ENCODE data around the gene AHCYL1.

DNA sequence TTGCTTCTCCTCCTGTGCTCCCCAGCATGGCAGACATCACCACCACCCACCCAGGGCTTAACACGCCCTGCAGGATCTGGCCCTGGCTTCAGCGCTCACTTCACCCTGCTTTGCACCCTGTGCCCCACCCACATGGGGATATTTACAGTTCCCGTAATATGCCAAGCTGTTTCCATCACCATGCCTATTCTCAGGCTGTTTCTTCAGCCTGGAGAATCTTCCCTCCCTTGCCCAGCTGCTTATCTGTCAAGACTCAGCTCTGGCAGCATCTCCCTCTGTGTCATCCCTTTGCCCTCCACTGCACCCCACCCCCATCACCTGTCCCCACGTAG lies 3.6 kb upstream of the AHCYL1 start:
- no peak for TF ChIP-seq CTCF (IDR thresholded peaks at IDR 0.05)
- no peak for TF ChIP-seq EZH2 (IDR thresholded peaks at IDR 0.05)

Data from neural progenitor cell (in vitro differentiated cells).